OCI-LY7 (cell line): ENCODE results near the gene ITSN1.

Experiments used
- EZH2phosphoT487 ChIP-seq: fragments of 200-600 bp; sonication (generic); IDR thresholded peaks from 2 replicates; pipeline ENCODE4 v1.6.1; 2018; ENCODE audit warnings: low read depth, borderline replicate concordance, mild to moderate bottlenecking, mixed run types, antibody characterized with exemption, low read length, moderate library complexity, mixed read lengths
- TF ChIP-seq, protein P1 (sequence below): fragments of 200-600 bp; sonication (generic); conservative IDR thresholded peaks from 2 replicates; pipeline ENCODE4 v1.5.1; 2014; ENCODE audit warnings: mild to moderate bottlenecking, antibody characterized with exemption, low read length, moderate library complexity, mixed read lengths

GRCh38 chr21:33948096-33948950, 306.0 kb downstream of the ITSN1 start:
- TF ChIP-seq, protein P1, sequence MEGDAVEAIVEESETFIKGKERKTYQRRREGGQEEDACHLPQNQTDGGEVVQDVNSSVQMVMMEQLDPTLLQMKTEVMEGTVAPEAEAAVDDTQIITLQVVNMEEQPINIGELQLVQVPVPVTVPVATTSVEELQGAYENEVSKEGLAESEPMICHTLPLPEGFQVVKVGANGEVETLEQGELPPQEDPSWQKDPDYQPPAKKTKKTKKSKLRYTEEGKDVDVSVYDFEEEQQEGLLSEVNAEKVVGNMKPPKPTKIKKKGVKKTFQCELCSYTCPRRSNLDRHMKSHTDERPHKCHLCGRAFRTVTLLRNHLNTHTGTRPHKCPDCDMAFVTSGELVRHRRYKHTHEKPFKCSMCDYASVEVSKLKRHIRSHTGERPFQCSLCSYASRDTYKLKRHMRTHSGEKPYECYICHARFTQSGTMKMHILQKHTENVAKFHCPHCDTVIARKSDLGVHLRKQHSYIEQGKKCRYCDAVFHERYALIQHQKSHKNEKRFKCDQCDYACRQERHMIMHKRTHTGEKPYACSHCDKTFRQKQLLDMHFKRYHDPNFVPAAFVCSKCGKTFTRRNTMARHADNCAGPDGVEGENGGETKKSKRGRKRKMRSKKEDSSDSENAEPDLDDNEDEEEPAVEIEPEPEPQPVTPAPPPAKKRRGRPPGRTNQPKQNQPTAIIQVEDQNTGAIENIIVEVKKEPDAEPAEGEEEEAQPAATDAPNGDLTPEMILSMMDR, result no peak; the same call in 1 of the 2 replicates
- TF ChIP-seq EZH2phosphoT487, result no peak
